ENCODE measurements around the gene ANKMY1.

ANKMY1 gene

GRCh38 chr2:240503375-240503774 is 54.4 kb downstream of the ANKMY1 start:
- Histone ChIP-seq H3K9me3 (ENCODE audit: insufficient read depth, low read depth, low read length) (no peaks in the 10 kb centered on the region), H3K4me2 (ENCODE audit: low read depth, low read length, poor library complexity, severe bottlenecking) (no peak overlapping the region), H4K20me1 (ENCODE audit: insufficient read depth, low read length, poor library complexity, severe bottlenecking) (no peaks in the 10 kb centered on the region), H3K4me1 (ENCODE audit: insufficient read depth, low read length, poor library complexity, severe bottlenecking) (no peaks in the 10 kb centered on the region), H3K27me3 (ENCODE audit: insufficient read depth, low read length, poor library complexity, severe bottlenecking) (no peaks in the 10 kb centered on the region), H3K79me2 (ENCODE audit: insufficient read depth, low read length) (no peaks in the 10 kb centered on the region), H3K9ac (ENCODE audit: low read depth, low read length, poor library complexity, severe bottlenecking) (no peak overlapping the region), H2AFZ (ENCODE audit: low read length) (no peak overlapping the region), H3K4me3 (ENCODE audit: low read length, poor library complexity, severe bottlenecking) (no peak overlapping the region), H3K36me3 (ENCODE audit: insufficient read depth, low read length) (no peaks in the 10 kb centered on the region), H3K9me2 (replicated peaks; ENCODE audit: low read depth, low read length) (no peaks in the 10 kb centered on the region), H3F3A (ENCODE audit: low read depth) (no peaks in the 10 kb centered on the region)
- TF ChIP-seq CTCF (conservative IDR thresholded peaks at IDR 0.05; ENCODE audit: low read length) = no peak
- no peak for TF ChIP-seq EZH2phosphoT487 (IDR thresholded peaks at IDR 0.05; ENCODE audit: borderline replicate concordance)

- no peaks in the 10 kb centered on the region for H3K36me3 ChIP-seq (ENCODE audit: insufficient read depth, low read length)
- no peaks in the 10 kb centered on the region for H3K79me2 ChIP-seq (ENCODE audit: insufficient read depth, low read length)
- H3K27me3 ChIP-seq (ENCODE audit: insufficient read depth, low read length, poor library complexity, severe bottlenecking) = no peaks in the 10 kb centered on the region
Observed at GRCh38 chr2:240502430-240503121, 55.2 kb downstream of the ANKMY1 start.

GRCh38 chr2:240502059-240502429 is 55.7 kb downstream of the ANKMY1 start:
- Histone ChIP-seq H3K9ac (ENCODE audit: low read depth, low read length, poor library complexity, severe bottlenecking) (no peak overlapping the region), H3K4me3 (ENCODE audit: low read length, poor library complexity, severe bottlenecking) (no peak overlapping the region), H3K27me3 (ENCODE audit: insufficient read depth, low read length, poor library complexity, severe bottlenecking) (no peaks in the 10 kb centered on the region), H3K79me2 (ENCODE audit: insufficient read depth, low read length) (no peaks in the 10 kb centered on the region), H3K36me3 (ENCODE audit: insufficient read depth, low read length) (no peaks in the 10 kb centered on the region), H3F3A (ENCODE audit: low read depth) (no peaks in the 10 kb centered on the region), H3K9me3 (ENCODE audit: insufficient read depth, low read depth, low read length) (no peaks in the 10 kb centered on the region), H2AFZ (ENCODE audit: low read length) (no peak overlapping the region), H3K4me1 (ENCODE audit: insufficient read depth, low read length, poor library complexity, severe bottlenecking) (no peaks in the 10 kb centered on the region), H4K20me1 (ENCODE audit: insufficient read depth, low read length, poor library complexity, severe bottlenecking) (no peaks in the 10 kb centered on the region), H3K9me2 (replicated peaks; ENCODE audit: low read depth, low read length) (no peaks in the 10 kb centered on the region), H3K4me2 (ENCODE audit: low read depth, low read length, poor library complexity, severe bottlenecking) (no peak overlapping the region)
- TF ChIP-seq CTCF (conservative IDR thresholded peaks at IDR 0.05; ENCODE audit: low read length) = no peak
- no peak for TF ChIP-seq EZH2phosphoT487 (IDR thresholded peaks at IDR 0.05; ENCODE audit: borderline replicate concordance)

More at GRCh38 chr2:240502430-240503121, 55.2 kb downstream of the ANKMY1 start:
- no peaks in the 10 kb centered on the region for H4K20me1 ChIP-seq (ENCODE audit: insufficient read depth, low read length, poor library complexity, severe bottlenecking)
- no peaks in the 10 kb centered on the region for H3K4me1 ChIP-seq (ENCODE audit: insufficient read depth, low read length, poor library complexity, severe bottlenecking)
- no peak for TF ChIP-seq EZH2phosphoT487 (IDR thresholded peaks at IDR 0.05; ENCODE audit: borderline replicate concordance)
- H3K9me2 ChIP-seq (replicated peaks; ENCODE audit: low read depth, low read length) = no peaks in the 10 kb centered on the region
- H3K4me3 ChIP-seq (ENCODE audit: low read length, poor library complexity, severe bottlenecking) = no peak overlapping the region
- no peak overlapping the region for H3K9ac ChIP-seq (ENCODE audit: low read depth, low read length, poor library complexity, severe bottlenecking)
- H3K4me2 ChIP-seq (ENCODE audit: low read depth, low read length, poor library complexity, severe bottlenecking) = no peak overlapping the region
- H3F3A ChIP-seq (ENCODE audit: low read depth) = no peaks in the 10 kb centered on the region
- no peak overlapping the region for H2AFZ ChIP-seq (ENCODE audit: low read length)
- H3K9me3 ChIP-seq (ENCODE audit: insufficient read depth, low read depth, low read length) = no peaks in the 10 kb centered on the region

- no peaks in the 10 kb centered on the region for H3K4me1 ChIP-seq (ENCODE audit: insufficient read depth, low read length, poor library complexity, severe bottlenecking)
- H3K9me2 ChIP-seq (replicated peaks; ENCODE audit: low read depth, low read length) = no peaks in the 10 kb centered on the region
- TF ChIP-seq CTCF (conservative IDR thresholded peaks at IDR 0.05; ENCODE audit: low read length) = no peak
- no peak for TF ChIP-seq EZH2phosphoT487 (IDR thresholded peaks at IDR 0.05; ENCODE audit: borderline replicate concordance)
- no peak overlapping the region for H3K9ac ChIP-seq (ENCODE audit: low read depth, low read length, poor library complexity, severe bottlenecking)
- no peak overlapping the region for H3K4me2 ChIP-seq (ENCODE audit: low read depth, low read length, poor library complexity, severe bottlenecking)
- H4K20me1 ChIP-seq (ENCODE audit: insufficient read depth, low read length, poor library complexity, severe bottlenecking) = no peaks in the 10 kb centered on the region
- no peaks in the 10 kb centered on the region for H3K9me3 ChIP-seq (ENCODE audit: insufficient read depth, low read depth, low read length)
- H3K79me2 ChIP-seq (ENCODE audit: insufficient read depth, low read length) = no peaks in the 10 kb centered on the region
- no peak overlapping the region for H3K4me3 ChIP-seq (ENCODE audit: low read length, poor library complexity, severe bottlenecking)
- H3F3A ChIP-seq (ENCODE audit: low read depth) = no peaks in the 10 kb centered on the region
- no peaks in the 10 kb centered on the region for H3K27me3 ChIP-seq (ENCODE audit: insufficient read depth, low read length, poor library complexity, severe bottlenecking)
- no peak overlapping the region for H2AFZ ChIP-seq (ENCODE audit: low read length)
- no peaks in the 10 kb centered on the region for H3K36me3 ChIP-seq (ENCODE audit: insufficient read depth, low read length)
Observed at GRCh38 chr2:240501531-240501991, 56.2 kb downstream of the ANKMY1 start.
